SK-N-SH (cell line): ENCODE data around the gene SRXN1. TPM values are rescaled to one million over a fixed set of nuclear protein-coding genes. Genes with fewer than 3 reads are reported as not detected.

Source experiments
- CTCF ChIA-PET: fragments of 300-600, 350-600 bp; formaldehyde crosslinking; extraction: SDS; loops from one replicate; lab custom pipeline; 2021; lab: Yijun Ruan, JAX
- POLR2A ChIA-PET: fragments of 350-600 bp; sonication (Branson Sonifier 250); formaldehyde crosslinking; extraction: SDS; loops from one replicate; lab custom pipeline; 2020; ENCODE audit warnings: antibody characterized with exemption, inconsistent platforms; lab: Yijun Ruan, JAX
- DNase-seq: peaks from one replicate; pipeline ENCODE4 v3.0.0; 2012
- H2AFZ ChIP-seq: fragments of 200-600 bp; sonication (generic); 2 replicates; pipeline ENCODE4 v1.8.1; 2016; ENCODE audit warnings: antibody characterized with exemption, mild to moderate bottlenecking, low read depth
- H3F3A ChIP-seq: fragments of 200-600 bp; sonication (generic); replicated peaks from 2 replicates; pipeline ENCODE3; 2016; ENCODE audit warnings: antibody characterized with exemption, mild to moderate bottlenecking; ENCODE audit not compliant: insufficient read depth
- H3K27ac ChIP-seq, 2 experiments: fragments of 200-500 bp in 1 of 2; fragments of 200-600 bp in 1 of 2; sonication (Bioruptor generic) in 1 of 2; sonication (generic), shearing (Covaris generic) in 1 of 2; 2 replicates each; pipeline versions ENCODE4 v1.5.1 to v1.6.1; 2014 to 2016; ENCODE audit warnings: low read depth in 2 of 2, inconsistent platforms in 1 of 2, low read length in 1 of 2, mild to moderate bottlenecking in 1 of 2, mixed read lengths in 1 of 2
- H3K27me3 ChIP-seq: fragments of 200-600 bp; sonication (generic), shearing (Covaris generic); 2 replicates; pipeline ENCODE4 v1.6.1; 2016; ENCODE audit warnings: mixed run types; ENCODE audit not compliant: insufficient read depth
- H3K36me3 ChIP-seq, 2 experiments: fragments of 200-500 bp in 1 of 2; fragments of 200-600 bp in 1 of 2; sonication (Bioruptor generic) in 1 of 2; sonication (generic) in 1 of 2; replicated peaks in 1 of 2; 2 replicates each; pipeline versions ENCODE3 to v1.5.1; 2014 to 2016; ENCODE audit warnings: low read length in 1 of 2, mild to moderate bottlenecking in 1 of 2; ENCODE audit not compliant: insufficient read depth in 2 of 2, control insufficient read depth in 1 of 2
- H3K4me1 ChIP-seq, 2 experiments: fragments of 200-500 bp in 1 of 2; fragments of 200-600 bp in 1 of 2; sonication (Bioruptor generic) in 1 of 2; sonication (generic), shearing (Covaris generic) in 1 of 2; 2 replicates each; pipeline versions ENCODE4 v1.5.1 to v1.6.1; 2014 to 2016; ENCODE audit warnings: low read depth in 1 of 2, low read length in 1 of 2, mixed run types in 1 of 2; ENCODE audit not compliant: insufficient read depth in 2 of 2, control insufficient read depth in 1 of 2
- H3K4me2 ChIP-seq: fragments of 200-600 bp; sonication (generic), shearing (Covaris generic); 2 replicates; pipeline ENCODE4 v1.6.1; 2017; ENCODE audit warnings: mixed run types
- H3K4me3 ChIP-seq, 2 experiments: fragments of 200-500 bp in 1 of 2; fragments of 200-600 bp in 1 of 2; sonication (Bioruptor generic) in 1 of 2; sonication (generic), shearing (Covaris generic) in 1 of 2; 2 replicates each; pipeline versions ENCODE4 v1.5.1 to v1.8.1; 2014 to 2016; ENCODE audit warnings: low read depth in 2 of 2, inconsistent platforms in 1 of 2, low read length in 1 of 2, mild to moderate bottlenecking in 1 of 2, mixed read lengths in 1 of 2, moderate library complexity in 1 of 2
- H3K79me2 ChIP-seq: fragments of 200-600 bp; sonication (generic); 2 replicates; pipeline ENCODE4 v1.8.1; 2017; ENCODE audit warnings: mild to moderate bottlenecking; ENCODE audit not compliant: insufficient read depth
- H3K9ac ChIP-seq: fragments of 200-600 bp; sonication (generic); 2 replicates; pipeline ENCODE4 v1.6.1; 2017; ENCODE audit warnings: mixed run types
- H3K9me2 ChIP-seq: fragments of 200-600 bp; sonication (generic); 2 replicates; pipeline ENCODE4 v1.6.1; 2017; ENCODE audit warnings: mixed run types
- H3K9me3 ChIP-seq: fragments of 200-600 bp; sonication (generic); 2 replicates; pipeline ENCODE4 v1.6.1; 2017; ENCODE audit warnings: mixed run types, mild to moderate bottlenecking, moderate library complexity
- H4K20me1 ChIP-seq: fragments of 200-600 bp; sonication (generic); 2 replicates; pipeline ENCODE4 v1.6.1; 2017; ENCODE audit warnings: mild to moderate bottlenecking, mixed run types; ENCODE audit not compliant: insufficient read depth
- CHD2 ChIP-seq: fragments of 150-350 bp; IDR thresholded peaks from 2 replicates; pipeline ENCODE4 v1.6.1; 2018; ENCODE audit warnings: low read length; ENCODE audit not compliant: partially characterized antibody
- CTCF ChIP-seq: fragments of 200-600 bp; sonication (generic); IDR thresholded peaks from 2 replicates; pipeline ENCODE4 v1.6.1; 2017; ENCODE audit warnings: antibody characterized with exemption, mild to moderate bottlenecking, moderate library complexity
- ELF1 ChIP-seq: IDR thresholded peaks from 2 replicates; pipeline ENCODE4 v1.4.0; 2012
- EZH2phosphoT487 ChIP-seq: fragments of 200-600 bp; sonication (generic); IDR thresholded peaks from 2 replicates; pipeline ENCODE4 v1.6.1; 2017; ENCODE audit warnings: low read depth, mixed run types, mild to moderate bottlenecking, antibody characterized with exemption, moderate library complexity, borderline replicate concordance
- FOSL2 ChIP-seq: IDR thresholded peaks from 2 replicates; pipeline ENCODE4 v1.4.0; 2012; ENCODE audit warnings: low read depth, mild to moderate bottlenecking, moderate library complexity, borderline replicate concordance
- FOXJ3 ChIP-seq: sonication (generic); formaldehyde crosslinking; IDR thresholded peaks from 2 replicates; pipeline ENCODE4 v1.5.1; 2020; ENCODE audit warnings: mild to moderate bottlenecking, missing genetic modification reagents
- FOXM1 ChIP-seq: IDR thresholded peaks from 2 replicates; pipeline ENCODE4 v1.4.0; 2012; ENCODE audit warnings: low read depth, mild to moderate bottlenecking
- JUND ChIP-seq: IDR thresholded peaks from 2 replicates; pipeline ENCODE4 v1.4.0; 2012
- MAX ChIP-seq: IDR thresholded peaks from 2 replicates; pipeline ENCODE4 v1.4.0; 2012; ENCODE audit warnings: low read depth
- MXI1 ChIP-seq: IDR thresholded peaks from 2 replicates; pipeline ENCODE4 v1.6.1; 2012; ENCODE audit warnings: mild to moderate bottlenecking, low read depth, low read length, improper control_type of control experiment
- PBX3 ChIP-seq: IDR thresholded peaks from 2 replicates; pipeline ENCODE4; 2012
- POLR2AphosphoS5 ChIP-seq: IDR thresholded peaks from 2 replicates; pipeline ENCODE4 v1.6.1; 2012; ENCODE audit warnings: low read depth, low read length
- RCOR1 ChIP-seq: fragments of 150-350 bp; IDR thresholded peaks from 2 replicates; pipeline ENCODE4 v1.6.1; 2017; ENCODE audit warnings: antibody characterized with exemption, low read length
- RFX5 ChIP-seq: IDR thresholded peaks from 2 replicates; pipeline ENCODE4 v1.6.1; 2012; ENCODE audit warnings: mild to moderate bottlenecking, improper control_type of control experiment, low read length
- SIN3A ChIP-seq: IDR thresholded peaks from 2 replicates; pipeline ENCODE4 v1.6.1; 2012; ENCODE audit warnings: low read depth, mild to moderate bottlenecking, low read length, moderate library complexity, borderline replicate concordance
- SMC3 ChIP-seq: IDR thresholded peaks from 2 replicates; pipeline ENCODE4 v1.6.1; 2012; ENCODE audit warnings: low read depth, low read length, improper control_type of control experiment
- TAF1 ChIP-seq: IDR thresholded peaks from 2 replicates; pipeline ENCODE4 v1.6.1; 2012; ENCODE audit warnings: low read depth, mild to moderate bottlenecking, low read length, moderate library complexity, borderline replicate concordance
- YY1 ChIP-seq: IDR thresholded peaks from 2 replicates; pipeline ENCODE4 v1.4.0; 2012; ENCODE audit warnings: low read depth, mild to moderate bottlenecking
- ZBTB33 ChIP-seq: IDR thresholded peaks from 2 replicates; pipeline ENCODE4 v1.4.0; 2012; ENCODE audit warnings: low read depth, borderline replicate concordance
- WGBS: methylation state at CpG from one replicate; pipeline ENCODE4 v1.1.6; 2017; ENCODE audit warnings: low lambda C conversion rate; 5-methylcytosine and 5-hydroxymethylcytosine counted together
- polyA plus RNA-seq, 3 experiments: library from polyadenylated mRNA; depleted of rRNA; stranded (reverse); fragments of >200 nt; gene quantifications; 2 replicates each; pipeline ENCODE4 v1.2.3, GENCODE V29; 2012

The SRXN1 gene
- polyA plus RNA-seq, 1 of the 3 experiments (the other 2 are of a cell fraction) = 26.2 TPM

GRCh38 chr20:598133-598850, 54.7 kb downstream of the SRXN1 start:
- Histone ChIP-seq H2AFZ (no peak overlapping the region), H3K4me3 (no peak overlapping the region), H3F3A (no peaks in the 10 kb centered on the region), H3K9me2 (no peaks in the 10 kb centered on the region), H3K9me3 (no peaks in the 10 kb centered on the region), H3K27ac (no peak overlapping the region), H3K4me1 (no peaks in the 10 kb centered on the region), H3K36me3 (no peaks in the 10 kb centered on the region), H3K27me3 (no peaks in the 10 kb centered on the region), H3K4me2 (no peak overlapping the region), H4K20me1 (no peaks in the 10 kb centered on the region), H3K9ac (no peak overlapping the region), H3K79me2 (no peaks in the 10 kb centered on the region)
- CTCF ChIA-PET = interaction anchor here (1.2 to 1.6 kb wide), 3 partner anchors 8 to 141 kb away, joined by 3 to 4 read pairs (median 3); no protein-coding TSS in a partner anchor
- DNase-seq = no peak
- POLR2A ChIA-PET = no interaction called here
- TF ChIP-seq EZH2phosphoT487 = no peak
- no peak for TF ChIP-seq YY1
- no peak for TF ChIP-seq SMC3
- TF ChIP-seq ZBTB33 = no peak
- no peak for TF ChIP-seq RCOR1
- no peak for TF ChIP-seq TAF1
- no peak for TF ChIP-seq FOXM1
- TF ChIP-seq PBX3 = no peak
- no peak for TF ChIP-seq CTCF
- TF ChIP-seq ELF1 = no peak
- no peak for TF ChIP-seq RFX5
- TF ChIP-seq JUND = no peak
- no peak for TF ChIP-seq FOSL2
- TF ChIP-seq CHD2 = no peak
- no peak for TF ChIP-seq MAX
- TF ChIP-seq MXI1 = no peak
- no peak for TF ChIP-seq POLR2AphosphoS5
- no peak for TF ChIP-seq FOXJ3 (CRISPR knock-in tag)
- no peak for TF ChIP-seq SIN3A
- 65% methylated on average over 8 of the region's 13 CpGs for WGBS
